ENCODE results near the gene LRRTM3. TPM values are rescaled to one million over a fixed set of nuclear protein-coding genes. Genes with fewer than 3 reads are reported as not detected.

LRRTM3 gene
- total and polyA plus RNA-seq, 12 donors: 0.23 to 4.4 (median 1.6) TPM; not detected in 2

DNA sequence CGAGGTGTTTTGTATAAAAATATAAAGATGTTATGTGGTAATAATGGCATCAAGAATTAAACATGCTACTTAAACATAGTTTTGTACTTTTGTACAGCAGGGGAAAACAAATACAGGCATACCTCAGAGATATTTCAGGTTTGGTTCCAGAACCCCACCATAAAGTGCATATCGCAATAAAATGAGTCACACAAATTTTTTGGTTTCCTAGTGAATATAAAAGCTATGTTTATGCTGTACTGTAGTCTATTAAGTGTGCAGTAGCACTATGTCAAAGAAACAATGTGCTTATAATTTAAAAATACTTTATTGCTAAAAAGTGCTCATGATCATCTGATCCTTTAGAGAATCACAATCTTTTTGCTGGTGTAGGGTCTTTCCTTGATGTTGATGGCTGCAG, 17.8 kb downstream of the LRRTM3 start:
- no peak for DNase-seq
- intact Hi-C loops (cut with DNase I): no loop called here
- no peaks in the 10 kb centered on the region for H3K36me3 ChIP-seq (replicated peaks in 1 of 2)

DNA sequence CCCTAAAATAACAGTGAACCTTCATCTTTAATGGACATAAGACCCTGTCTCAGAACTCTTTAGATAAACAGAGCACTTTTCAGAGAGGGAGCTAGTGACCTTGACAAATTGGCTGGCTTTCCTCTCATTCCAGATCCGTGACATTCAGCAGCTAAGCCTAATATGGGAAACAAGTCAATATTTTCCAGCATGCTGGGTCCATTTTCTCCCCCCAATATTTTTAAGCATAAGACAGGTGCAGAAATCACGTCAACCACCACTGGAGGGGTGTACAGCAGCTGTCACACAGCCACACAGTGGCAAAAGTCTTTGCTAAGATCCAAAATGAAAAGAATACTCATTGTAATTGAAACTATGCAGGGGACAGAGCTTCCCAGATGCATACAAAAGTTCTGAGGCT, 26.1 kb downstream of the LRRTM3 start:
- intact Hi-C loops (cut with DNase I): no loop called here
- H3K27ac ChIP-seq: no peak overlapping the region
- WGBS, 4 donors: 30 to 60% (median 38%) methylated on average over 2 of the region's 2 CpGs

More for the DNA sequence above, 17.8 kb downstream of the LRRTM3 start:
- Histone ChIP-seq H3K4me1 (replicated peaks in 1 of 2) (peaks cover 9% of the 10 kb centered on the region in 2 donors), H3K27ac (no peak overlapping the region), H3K27me3 (no peaks in the 10 kb centered on the region), H3K9me3 (replicated peaks in 1 of 3) (no peaks in the 10 kb centered on the region), H3K4me3 (no peak overlapping the region)
- WGBS, 4 donors: 78 to 97% (median 94%) methylated on average over 2 of the region's 2 CpGs
- TF ChIP-seq POLR2A (IDR thresholded peaks at IDR 0.05) (no peak), CTCF (IDR thresholded peaks at IDR 0.05) (no peak)

DNA sequence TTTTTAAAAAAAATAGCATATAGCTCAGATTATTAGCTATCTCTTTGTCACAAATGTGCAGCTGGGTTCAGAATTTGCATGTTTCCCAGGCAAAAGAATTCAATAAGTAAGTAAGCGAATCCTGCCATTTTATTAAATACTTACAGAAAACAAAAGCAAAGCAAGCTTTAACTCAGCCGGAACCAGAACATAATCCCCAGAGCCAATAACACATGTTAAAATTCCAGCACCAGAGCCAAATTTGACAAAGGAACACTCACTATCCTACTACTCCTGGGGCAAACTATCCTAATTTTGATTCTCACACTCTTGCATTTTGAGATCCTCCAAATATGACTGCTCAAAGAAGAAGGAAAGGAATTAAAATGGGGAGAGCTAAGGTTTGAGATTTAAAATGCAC, 32.6 kb downstream of the LRRTM3 start:
- TF ChIP-seq CTCF (IDR thresholded peaks at IDR 0.05) (no peak), POLR2A (IDR thresholded peaks at IDR 0.05) (no peak)
- 59 to 65% (median 60%) methylated on average over 2 of the region's 2 CpGs for WGBS, 4 donors
- H3K27me3 ChIP-seq: no peaks in the 10 kb centered on the region
- intact Hi-C loops (cut with DNase I): no loop called here
- H3K36me3 ChIP-seq (replicated peaks in 1 of 2): no peaks in the 10 kb centered on the region
- no peaks in the 10 kb centered on the region for H3K4me1 ChIP-seq (replicated peaks in 1 of 2)
- no peaks in the 10 kb centered on the region for H3K9me3 ChIP-seq (replicated peaks in 1 of 3)
- no peak overlapping the region for H3K4me3 ChIP-seq
- H3K27ac ChIP-seq: no peak overlapping the region
- no peak for DNase-seq

More for the DNA sequence above, 26.1 kb downstream of the LRRTM3 start:
- Histone ChIP-seq H3K36me3 (replicated peaks in 1 of 2) (no peaks in the 10 kb centered on the region), H3K27me3 (no peaks in the 10 kb centered on the region), H3K4me1 (replicated peaks in 1 of 2) (peaks cover 5 to 10% of the 10 kb centered on the region in 2 donors), H3K4me3 (no peak overlapping the region), H3K9me3 (replicated peaks in 1 of 3) (no peaks in the 10 kb centered on the region)
- DNase-seq: no peak
- TF ChIP-seq POLR2A (IDR thresholded peaks at IDR 0.05) (no peak), CTCF (IDR thresholded peaks at IDR 0.05) (no peak)

DNA sequence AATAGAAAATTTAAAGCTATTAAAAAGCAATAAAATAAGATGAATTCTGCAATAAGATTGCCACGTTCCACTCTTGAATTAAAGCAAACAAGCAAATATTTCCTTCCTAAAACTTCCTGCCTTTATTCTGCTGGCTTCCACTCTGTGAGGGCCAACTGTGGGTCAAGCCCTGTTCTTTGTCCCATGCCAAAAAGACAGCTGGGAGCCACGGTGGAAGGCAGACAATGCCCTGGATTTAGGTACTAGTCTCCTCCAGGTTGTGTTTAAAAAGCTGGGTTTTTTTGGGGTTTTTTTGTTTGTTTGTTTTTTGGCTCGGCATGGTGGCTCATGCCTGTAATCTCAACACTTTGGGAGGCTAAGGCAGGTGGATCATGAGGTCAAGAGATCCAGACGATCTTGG, 39.1 kb downstream of the LRRTM3 start:
- H3K9me3 ChIP-seq (replicated peaks in 1 of 3): no peaks in the 10 kb centered on the region
- WGBS, 4 donors: 62 to 71% (median 69%) methylated on average over 4 of the region's 4 CpGs
- no peaks in the 10 kb centered on the region for H3K4me1 ChIP-seq (replicated peaks in 1 of 2)
- H3K27me3 ChIP-seq: no peaks in the 10 kb centered on the region
- no peaks in the 10 kb centered on the region for H3K36me3 ChIP-seq (replicated peaks in 1 of 2)
- no peak for DNase-seq
- intact Hi-C loops (cut with DNase I): no loop called here
- H3K27ac ChIP-seq: no peak overlapping the region
- no peak overlapping the region for H3K4me3 ChIP-seq
- no peak for TF ChIP-seq POLR2A (IDR thresholded peaks at IDR 0.05)
- no peak for TF ChIP-seq CTCF (IDR thresholded peaks at IDR 0.05)

Measured in adrenal gland (tissue), 12 donors.